Spleen (tissue), 13 donors: ENCODE data around the gene SLC46A3. TPM values are rescaled to one million over a fixed set of nuclear protein-coding genes. Genes with fewer than 3 reads are reported as not detected.
A peak's percentile ranks its signal among the peaks of the same experiment; 100 is the strongest.

Source experiments
- DNase-seq: peaks from one replicate; pipeline ENCODE4 v3.0.0-alpha.2; 2020
- H3K27ac ChIP-seq, 8 donors: fragments of 200-600 bp; sonication (generic) in 7 of 8; 1 replicate in 4 of 8; 2 replicates in 4 of 8; pipeline versions ENCODE4 v1.5.0 to v1.8.0; 2016 to 2021; ENCODE audit warnings: inconsistent platforms in 4 of 8, mild to moderate bottlenecking in 4 of 8, moderate library complexity in 1 of 8
- H3K27me3 ChIP-seq, 7 donors: fragments of 200-600 bp; sonication (generic) in 6 of 7; replicated peaks in 1 of 7; 1 replicate in 4 of 7; 2 replicates in 3 of 7; pipeline versions ENCODE4 v1.5.0 to v1.8.0; 2016 to 2021; ENCODE audit warnings: inconsistent platforms in 3 of 7, mild to moderate bottlenecking in 1 of 7
- H3K36me3 ChIP-seq, 6 donors: fragments of 200-600 bp; sonication (generic) in 5 of 6; 1 replicate in 4 of 6; 2 replicates in 2 of 6; pipeline versions ENCODE4 v1.5.0 to v1.8.0; 2016 to 2021; ENCODE audit warnings: inconsistent platforms in 2 of 6
- H3K4me1 ChIP-seq, 6 donors: fragments of 200-600 bp; sonication (generic) in 5 of 6; 1 replicate in 3 of 6; 2 replicates in 3 of 6; pipeline versions ENCODE4 v1.5.0 to v1.8.0; 2016 to 2021; ENCODE audit warnings: inconsistent platforms in 3 of 6
- H3K4me3 ChIP-seq, 8 donors: fragments of 200-600 bp; sonication (generic) in 7 of 8; 1 replicate in 4 of 8; 2 replicates in 4 of 8; pipeline versions ENCODE4 v1.5.0 to v1.8.0; 2016 to 2021; ENCODE audit warnings: inconsistent platforms in 4 of 8, mild to moderate bottlenecking in 4 of 8, moderate library complexity in 2 of 8
- H3K9me3 ChIP-seq, 8 donors: fragments of 200-600 bp; sonication (generic) in 7 of 8; 1 replicate in 4 of 8; 2 replicates in 4 of 8; pipeline versions ENCODE4 v1.5.0 to v1.8.0; 2016 to 2021; ENCODE audit warnings: inconsistent platforms in 4 of 8
- CTCF ChIP-seq, 11 experiments: fragments of 200-600 bp in 7 of 11; fragments of 450-650 bp in 4 of 11; sonication (generic) in 4 of 11; IDR thresholded peaks in 8 of 11; conservative IDR thresholded peaks in 3 of 11; 1 replicate in 7 of 11; 2 replicates in 4 of 11; pipeline versions ENCODE4 v1.4.0 to v1.8.0; 2016 to 2021; ENCODE audit warnings: antibody characterized with exemption in 11 of 11, inconsistent platforms in 4 of 11, mild to moderate bottlenecking in 1 of 11
- POLR2A ChIP-seq, 3 donors: fragments of 450-650 bp; IDR thresholded peaks; one replicate each; pipeline ENCODE4 v1.5.1; 2017; ENCODE audit warnings: antibody characterized with exemption in 3 of 3, mild to moderate bottlenecking in 1 of 3
- POLR2AphosphoS5 ChIP-seq, 3 donors: sonication (generic); formaldehyde crosslinking; IDR thresholded peaks; one replicate each; pipeline ENCODE4 v1.5.1; 2017; ENCODE audit warnings: antibody characterized with exemption in 3 of 3
- WGBS, 5 donors: extraction: QIAGEN DNeasy Blood & Tissue Kit in 3 of 5; methylation state at CpG; one replicate each; pipeline versions ENCODE4 v1.1.5 to v1.1.7; 2013 to 2018; 5-methylcytosine and 5-hydroxymethylcytosine counted together
- intact Hi-C: fragments of 100-400 bp; cut with DNase I; formaldehyde crosslinking; loops from one replicate; pipeline ENCODE4 v1.15.0; 2023; ENCODE audit warnings: low total_unique reads
- long read RNA-seq, 2 donors: transcript quantifications; one replicate each; lab custom pipeline, GENCODE V29; 2026
- polyA plus RNA-seq, 3 donors: library from polyadenylated mRNA; stranded (reverse); fragments of 200-250 nt; gene quantifications; one replicate each; pipeline ENCODE4 v1.2.1, GENCODE V29; 2013
- total RNA-seq, 7 donors: library from RNA; depleted of rRNA in 3 of 7; stranded (reverse); fragments of >200 nt in 3 of 7; fragmentation: NEBNext Ultra II Directional in 4 of 7; extraction: Animal tissue kit (Norgen Biotek cat#: 25700) in 4 of 7; gene quantifications; one replicate each; pipeline versions ENCODE4 v1.1.0 to v1.2.1, GENCODE V29; 2016 to 2021
- donor health status: healthy with polysubstance abuse.
- donor health status: DM: no; HTN: no; CAD: no; lungs with moderate emphysema.
- donor health status: DM: no; HTN: no; CAD: no.
- donor health status: Bipolar disorder and iron deficiency.
- donor health status: healthy.
- donor health status: DM: no; HTN: no; CAD: no.
- donor health status: DM: yes; HTN: yes; CAD: no.

Gene SLC46A3
- total RNA-seq (10 to 100 TPM; 15.2 to 41.0 (median 31.0) TPM), polyA plus RNA-seq (10 to 100 TPM; 10.0 to 15.4 (median 10.5) TPM)
- long read RNA-seq, donor 1, partial matches to known transcripts, result 0 of 2 reads
- long read RNA-seq, donor 1, other reads (novel, unspliced or antisense), result 0 of 2 reads
- long read RNA-seq, donor 2, partial matches to known transcripts, result 0 of 2 reads
- long read RNA-seq, donor 2, other reads (novel, unspliced or antisense), result 0 of 2 reads

- H3K9me3 ChIP-seq, result no peaks in the 10 kb centered on the region
- peak; percentile 98 for DNase-seq
- intact Hi-C loops, result no loop called here
- peak within 1 kb of the TSS; percentile 60 to 89 (median 72) for H3K4me3 ChIP-seq
- H3K4me1 ChIP-seq, result peaks cover 4 to 38% (median 31%) of the 10 kb centered on the region in 6 donors
- peak within 1 kb of the TSS; percentile 84 to 98 (median 98) for H3K27ac ChIP-seq
- H3K36me3 ChIP-seq, result peaks cover 0 to 11% (median 0%) of the 10 kb centered on the region in 6 donors
- TF ChIP-seq CTCF (IDR thresholded peaks at IDR 0.05 in 8 of 11, conservative IDR thresholded peaks at IDR 0.05 in 3 of 11) (peak in 8 of 11 experiments; percentile 3 to 54 (median 20)), POLR2AphosphoS5 (IDR thresholded peaks at IDR 0.05) (peak; percentile 93 to 97 (median 95)), POLR2A (IDR thresholded peaks at IDR 0.05) (peak; percentile 33 to 63 (median 42))
- no peaks in the 10 kb centered on the region for H3K27me3 ChIP-seq
- WGBS, 5 donors, result 0 to 1% (median 1%) methylated on average over 23 to 78 of the region's 78 CpGs
These were observed at the start of gene SLC46A3 for GRCh38 chr13:28718543-28719226. SLC46A3 (minus strand) TSS chr13:28718970; CDS start chr13:28717998, 972 bp downstream.

- peaks cover under 1 to 27% (median 21%) of the 10 kb centered on the region in 8 donors for H3K9me3 ChIP-seq
- WGBS, 5 donors, result 87 to 92% (median 88%) methylated on average over 4 of the region's 4 CpGs
- intact Hi-C loops, result no loop called here
- H3K36me3 ChIP-seq, result no peaks in the 10 kb centered on the region
- no peak for TF ChIP-seq POLR2A (IDR thresholded peaks at IDR 0.05)
- TF ChIP-seq POLR2AphosphoS5 (IDR thresholded peaks at IDR 0.05), result no peak
- no peak for TF ChIP-seq CTCF (IDR thresholded peaks at IDR 0.05 in 8 of 11, conservative IDR thresholded peaks at IDR 0.05 in 3 of 11)
- H3K4me1 ChIP-seq, result no peaks in the 10 kb centered on the region
- peaks cover 0 to 10% (median 0%) of the 10 kb centered on the region in 7 donors for H3K27me3 ChIP-seq
- no peak overlapping the region for H3K27ac ChIP-seq
- no peak overlapping the region for H3K4me3 ChIP-seq
- no peak for DNase-seq
These were observed 45.1 kb upstream of the SLC46A3 start for GRCh38 chr13:28763887-28764286.

- 69 to 89% (median 76%) methylated on average over 4 of the region's 4 CpGs for WGBS, 5 donors
- H3K27me3 ChIP-seq, result peaks cover 0 to 10% (median 0%) of the 10 kb centered on the region in 7 donors
- intact Hi-C loops, result no loop called here
- H3K27ac ChIP-seq, result no peak overlapping the region
- H3K9me3 ChIP-seq, result peaks cover 4 to 31% (median 27%) of the 10 kb centered on the region in 8 donors
- H3K4me1 ChIP-seq, result no peaks in the 10 kb centered on the region
- H3K36me3 ChIP-seq, result no peaks in the 10 kb centered on the region
- no peak overlapping the region for H3K4me3 ChIP-seq
- DNase-seq, result no peak
- TF ChIP-seq POLR2A (IDR thresholded peaks at IDR 0.05), result no peak
- no peak for TF ChIP-seq CTCF (IDR thresholded peaks at IDR 0.05 in 8 of 11, conservative IDR thresholded peaks at IDR 0.05 in 3 of 11)
- no peak for TF ChIP-seq POLR2AphosphoS5 (IDR thresholded peaks at IDR 0.05)
These were observed 42.8 kb upstream of the SLC46A3 start for GRCh38 chr13:28761586-28761985.

- Histone ChIP-seq H3K27me3 (no peaks in the 10 kb centered on the region), H3K36me3 (no peaks in the 10 kb centered on the region), H3K4me1 (peaks cover 0 to 24% (median 9%) of the 10 kb centered on the region in 6 donors), H3K27ac (peak overlapping the region in 7 of 8 donors; percentile 56 to 82 (median 72)), H3K9me3 (peaks cover 4 to 31% (median 27%) of the 10 kb centered on the region in 8 donors), H3K4me3 (peak overlapping the region in 3 of 8 donors; percentile 23 to 59 (median 32))
- TF ChIP-seq CTCF (IDR thresholded peaks at IDR 0.05 in 8 of 11, conservative IDR thresholded peaks at IDR 0.05 in 3 of 11), result no peak
- no peak for TF ChIP-seq POLR2A (IDR thresholded peaks at IDR 0.05)
- no peak for TF ChIP-seq POLR2AphosphoS5 (IDR thresholded peaks at IDR 0.05)
- WGBS, 5 donors, result 46 to 71% (median 54%) methylated on average over 5 of the region's 5 CpGs
- no peak for DNase-seq
- intact Hi-C loops, result no loop called here
These were observed 36.7 kb upstream of the SLC46A3 start for GRCh38 chr13:28755546-28755870.
